Tibial nerve (tissue), 4 donors: ENCODE measurements around the gene USP36. TPM values are rescaled to one million over a fixed set of nuclear protein-coding genes. Genes with fewer than 3 reads are reported as not detected.
A peak's percentile ranks its signal among the peaks of the same experiment; 100 is the strongest.

ENCODE experiments used
- DNase-seq, 2 donors: peaks; one replicate each; pipeline ENCODE4 v3.0.0-alpha.2; 2019; ENCODE audit warnings: low spot score in 2 of 2
- H3K27ac ChIP-seq, 4 donors: fragments of 200-600 bp; sonication (generic) in 3 of 4; one replicate each; pipeline ENCODE4 v1.5.1; 2017 to 2019; ENCODE audit warnings: mild to moderate bottlenecking in 1 of 4
- H3K27me3 ChIP-seq, 2 donors: fragments of 200-600 bp; sonication (generic) in 1 of 2; one replicate each; pipeline versions ENCODE4 v1.5.1 to v1.6.0; 2017 to 2019
- H3K36me3 ChIP-seq, 3 donors: fragments of 200-600 bp; sonication (generic); one replicate each; pipeline ENCODE4 v1.5.1; 2018 to 2019
- H3K4me1 ChIP-seq, 4 donors: fragments of 200-600 bp; sonication (generic) in 3 of 4; one replicate each; pipeline ENCODE4 v1.5.1; 2017 to 2019
- H3K4me3 ChIP-seq, 4 donors: fragments of 200-600 bp; sonication (generic) in 3 of 4; one replicate each; pipeline ENCODE4 v1.5.1; 2017 to 2019; ENCODE audit warnings: mild to moderate bottlenecking in 1 of 4, moderate library complexity in 1 of 4
- H3K9me3 ChIP-seq, 4 donors: fragments of 200-600 bp; sonication (generic) in 3 of 4; one replicate each; pipeline ENCODE4 v1.5.1; 2017 to 2019
- CTCF ChIP-seq, 5 experiments: fragments of 200-600 bp in 3 of 5; fragments of 450-650 bp in 2 of 5; sonication (generic) in 3 of 5; IDR thresholded peaks; one replicate each; pipeline ENCODE4 v1.5.1; 2016 to 2019; ENCODE audit warnings: antibody characterized with exemption in 5 of 5, mild to moderate bottlenecking in 3 of 5, moderate library complexity in 2 of 5
- EP300 ChIP-seq, 2 donors: sonication (generic); formaldehyde crosslinking; IDR thresholded peaks; one replicate each; pipeline ENCODE4 v1.6.1; 2017; ENCODE audit warnings: antibody characterized with exemption in 2 of 2, mild to moderate bottlenecking in 1 of 2
- POLR2A ChIP-seq, 2 donors: fragments of 450-650 bp; IDR thresholded peaks; one replicate each; pipeline ENCODE4 v1.6.1; 2017; ENCODE audit warnings: antibody characterized with exemption in 2 of 2, mild to moderate bottlenecking in 2 of 2, moderate library complexity in 2 of 2
- WGBS, 2 donors: methylation state at CpG; one replicate each; pipeline ENCODE4 v1.1.5; 2018; 5-methylcytosine and 5-hydroxymethylcytosine counted together
- total RNA-seq, 4 donors: library from RNA; depleted of rRNA; stranded (reverse); fragments of >200 nt; gene quantifications; one replicate each; pipeline ENCODE4 v1.1.0, GENCODE V29; 2016

Gene USP36
- total RNA-seq, 4 donors from 2014 or later, result 50.9 to 64.9 (median 59.9) TPM

- WGBS, 2 donors, result 15 to 20% methylated on average over 11 of the region's 11 CpGs
Observed at GRCh38 chr17:78839235-78839761, 1.3 kb downstream of the USP36 start.

GRCh38 chr17:78838574-78839005, 2.0 kb downstream of the USP36 start:
- WGBS, 2 donors, result 87 to 92% methylated on average over 20 to 22 of the region's 22 CpGs
- H3K27me3 ChIP-seq, result no peaks in the 10 kb centered on the region
- peak overlapping the region in 2 of 4 donors; percentile 71 to 84 for H3K4me3 ChIP-seq
- H3K4me1 ChIP-seq, result peaks cover 0 to 42% (median 13%) of the 10 kb centered on the region in 4 donors
- no peaks in the 10 kb centered on the region for H3K9me3 ChIP-seq
- TF ChIP-seq EP300 (IDR thresholded peaks at IDR 0.05), result no peak
- no peak for TF ChIP-seq CTCF (IDR thresholded peaks at IDR 0.05)
- no peak for TF ChIP-seq POLR2A (IDR thresholded peaks at IDR 0.05)
- peak overlapping the region in 1 of 4 donors; percentile 99 for H3K27ac ChIP-seq
- no peak for DNase-seq
- peaks cover 5 to 45% (median 19%) of the 10 kb centered on the region in 3 donors for H3K36me3 ChIP-seq

More at GRCh38 chr17:78839235-78839761, 1.3 kb downstream of the USP36 start:
- Histone ChIP-seq H3K4me3 (peak overlapping the region; percentile 71 to 100 (median 80)), H3K27me3 (no peaks in the 10 kb centered on the region), H3K27ac (peak overlapping the region; percentile 99), H3K36me3 (peaks cover 5 to 38% (median 19%) of the 10 kb centered on the region in 3 donors), H3K9me3 (no peaks in the 10 kb centered on the region), H3K4me1 (peaks cover 0 to 48% (median 13%) of the 10 kb centered on the region in 4 donors)
- no peak for TF ChIP-seq POLR2A (IDR thresholded peaks at IDR 0.05)
- no peak for DNase-seq

- 73 to 77% methylated on average over 5 of the region's 5 CpGs for WGBS, 2 donors
Observed at GRCh38 chr17:78836420-78837021, 4.1 kb downstream of the USP36 start.

GRCh38 chr17:78834571-78834970, 6.0 kb downstream of the USP36 start:
- TF ChIP-seq EP300 (IDR thresholded peaks at IDR 0.05) (no peak), POLR2A (IDR thresholded peaks at IDR 0.05) (no peak), CTCF (IDR thresholded peaks at IDR 0.05) (no peak)
- Histone ChIP-seq H3K9me3 (no peaks in the 10 kb centered on the region), H3K4me3 (no peak overlapping the region), H3K36me3 (peaks cover 5 to 85% (median 29%) of the 10 kb centered on the region in 3 donors), H3K27me3 (no peaks in the 10 kb centered on the region), H3K27ac (no peak overlapping the region), H3K4me1 (peaks cover 0 to 25% (median 12%) of the 10 kb centered on the region in 4 donors)
- no peak for DNase-seq
- 89 to 95% methylated on average over 8 of the region's 8 CpGs for WGBS, 2 donors

More at GRCh38 chr17:78836420-78837021, 4.1 kb downstream of the USP36 start:
- no peak overlapping the region for H3K27ac ChIP-seq
- H3K36me3 ChIP-seq, result peaks cover 5 to 66% (median 26%) of the 10 kb centered on the region in 3 donors
- H3K9me3 ChIP-seq, result no peaks in the 10 kb centered on the region
- no peaks in the 10 kb centered on the region for H3K27me3 ChIP-seq
- no peak overlapping the region for H3K4me3 ChIP-seq
- peaks cover 0 to 28% (median 13%) of the 10 kb centered on the region in 4 donors for H3K4me1 ChIP-seq
- TF ChIP-seq CTCF (IDR thresholded peaks at IDR 0.05) (no peak), POLR2A (IDR thresholded peaks at IDR 0.05) (no peak), EP300 (IDR thresholded peaks at IDR 0.05) (no peak)
- DNase-seq, result no peak

- no peak for TF ChIP-seq CTCF (IDR thresholded peaks at IDR 0.05)
- no peak for TF ChIP-seq EP300 (IDR thresholded peaks at IDR 0.05)
- TF ChIP-seq POLR2A (IDR thresholded peaks at IDR 0.05), result no peak
- DNase-seq, result no peak
- Histone ChIP-seq H3K36me3 (peaks cover 5 to 100% (median 33%) of the 10 kb centered on the region in 3 donors), H3K27ac (no peak overlapping the region), H3K27me3 (no peaks in the 10 kb centered on the region), H3K9me3 (no peaks in the 10 kb centered on the region), H3K4me1 (peaks cover 0 to 6% (median 0%) of the 10 kb centered on the region in 4 donors), H3K4me3 (no peak overlapping the region)
- WGBS, 2 donors, result 94% methylated on average over 2 of the region's 2 CpGs
Observed at GRCh38 chr17:78832541-78832810, 8.1 kb downstream of the USP36 start.
